Measurements from ENCODE around the gene ARHGAP26. TPM values are rescaled to one million over a fixed set of nuclear protein-coding genes. Genes with fewer than 3 reads are reported as not detected.

Gene ARHGAP26
- total and polyA plus RNA-seq, 2 of the 4 experiments (the other 2 are of a cell fraction): 0.54 to 0.56 TPM

- H3K4me3 ChIP-seq (ENCODE audit: insufficient read depth, low read depth, low read length): no peak overlapping the region
- BruUV-seq (replicated peaks): no TSS peak
- CTCF ChIA-PET: interaction anchor here (0.6 to 1.5 kb wide), 2 partner anchors 20 to 131 kb away, joined by 3 read pairs; no protein-coding TSS in a partner anchor
- peaks cover 0 to 8% of the 10 kb centered on the region in 2 experiments; a peak in 2 of 4 replicates for H3K79me1 ChIP-seq (ENCODE audit: low read depth in 1 of 2, low read length in 2 of 2)
- peak overlapping the region; percentile 28; the same call in 1 of the 2 replicates for H3K4me2 ChIP-seq (ENCODE audit: low read depth, low read length)
- no peak overlapping the region for H3K9ac ChIP-seq (ENCODE audit: low read depth, low read length)
- WGBS, 2 experiments (ENCODE audit: extremely low coverage in 2 of 2, insufficient read length in 1 of 2): 100% methylated on average over 1 of the region's 5 CpGs; no CpG with 5 or more reads in 1 of the 2 experiments
- H3K9me3 ChIP-seq (ENCODE audit: control insufficient read depth, insufficient read depth, low read length): no peaks in the 10 kb centered on the region
- peak overlapping the region; percentile 51 for H2AFZ ChIP-seq (replicated peaks; ENCODE audit: low read length, poor library complexity)
- H4K20me1 ChIP-seq (ENCODE audit: insufficient read depth, low read length): no peaks in the 10 kb centered on the region
- DNase-seq (peak; percentile 74), ATAC-seq (ENCODE audit: low read depth) (peak; percentile 15; the same call in 1 of the 2 replicates)
- intact Hi-C loops (cut with micrococcal nuclease): loop anchor here (5.0 kb wide), 2 partner anchors 33 to 133 kb away; no protein-coding TSS in a partner anchor
- POLR2A ChIA-PET (ENCODE audit: unreplicated experiment): no interaction called here
- peak overlapping the region; percentile 9 for H2BK5ac ChIP-seq (ENCODE audit: low read depth, low read length, poor library complexity, severe bottlenecking)
- no peaks in the 10 kb centered on the region for H3K36me3 ChIP-seq (ENCODE audit: control insufficient read depth, insufficient read depth, low read length)
- H2AK9ac ChIP-seq (replicated peaks; ENCODE audit: low read depth, low read length, poor library complexity): peak overlapping the region; percentile 31
- H4K91ac ChIP-seq (ENCODE audit: insufficient read depth, low read depth, low read length): peak overlapping the region; percentile 75
- H4K5ac ChIP-seq (ENCODE audit: low read depth, low read length): peak overlapping the region; percentile 57; the same call in 1 of the 2 replicates
- H3K18ac ChIP-seq (ENCODE audit: low read depth, low read length): peak overlapping the region; percentile 54
- H3K23ac ChIP-seq (ENCODE audit: low read depth, low read length): peak overlapping the region; percentile 21; the same call in 1 of the 2 replicates
- H2BK120ac ChIP-seq (ENCODE audit: low read depth, low read length): peak overlapping the region; percentile 45
- in situ Hi-C loops (cut with MboI; ENCODE audit: low sequenced_read_pairs): no loop called here
- peak overlapping the region; percentile 81 for H2AK5ac ChIP-seq (ENCODE audit: low read depth, low read length)
- peak overlapping the region; percentile 68 for H2BK20ac ChIP-seq (ENCODE audit: low read depth, low read length)
- peaks cover 32% of the 10 kb centered on the region for H3K4me1 ChIP-seq (ENCODE audit: control insufficient read depth, insufficient read depth, low read length)
- H3K4ac ChIP-seq (ENCODE audit: low read depth, low read length): peak overlapping the region; percentile 71
- peak overlapping the region; percentile 73 for H3K14ac ChIP-seq (replicated peaks; ENCODE audit: low read depth, low read length)
- H2BK15ac ChIP-seq (ENCODE audit: low read depth, low read length): peak overlapping the region; percentile 85
- no peaks in the 10 kb centered on the region for H3K27me3 ChIP-seq (ENCODE audit: control insufficient read depth, insufficient read depth, low read length)
- peaks cover 21% of the 10 kb centered on the region for H3K9me1 ChIP-seq (ENCODE audit: insufficient read depth, low read length)
- dilution Hi-C loops (cut with HindIII; ENCODE audit: low sequenced_read_pairs, unreplicated experiment): no loop called here
- H3K27ac ChIP-seq (ENCODE audit: insufficient read depth, low read length): peak overlapping the region; percentile 19; the same call in 1 of the 2 replicates
- H3K56ac ChIP-seq (ENCODE audit: extremely low read depth, insufficient read depth, low read length): no peak overlapping the region
- H4K8ac ChIP-seq (ENCODE audit: low read depth in 2 of 2, low read length in 2 of 2): peak overlapping the region in 1 of 2 experiments; percentile 76; a peak in 2 of 4 replicates
- no peak for TF ChIP-seq USF2 (IDR thresholded peaks at IDR 0.05; ENCODE audit: low read depth, low read length)
- TF ChIP-seq CHD1 (IDR thresholded peaks at IDR 0.05; ENCODE audit: low read depth, low read length): no peak
- TF ChIP-seq FOS (IDR thresholded peaks at IDR 0.05; ENCODE audit: low read depth, low read length): no peak
- TF ChIP-seq ELK1 (IDR thresholded peaks at IDR 0.05; ENCODE audit: borderline replicate concordance, low read depth, low read length): no peak
- no peak for TF ChIP-seq MAFK (IDR thresholded peaks at IDR 0.05; ENCODE audit: low read depth, low read length)
- TF ChIP-seq SMC3 (IDR thresholded peaks at IDR 0.05; ENCODE audit: low read depth, low read length): no peak
- TF ChIP-seq NFE2L2 (IDR thresholded peaks at IDR 0.05; ENCODE audit: low read depth, low read length): no peak
- TF ChIP-seq RCOR1 (IDR thresholded peaks at IDR 0.05; ENCODE audit: insufficient replicate concordance, low read length): no peak
- no peak for TF ChIP-seq MAZ (IDR thresholded peaks at IDR 0.05; ENCODE audit: borderline replicate concordance, low read depth, low read length)
- no peak for TF ChIP-seq RAD21 (IDR thresholded peaks at IDR 0.05; ENCODE audit: low read length)
- no peak for TF ChIP-seq RFX5 (IDR thresholded peaks at IDR 0.05; ENCODE audit: low read depth, low read length)
- TF ChIP-seq MXI1 (IDR thresholded peaks at IDR 0.05; ENCODE audit: borderline replicate concordance, low read depth, low read length): no peak
- no peak for TF ChIP-seq BHLHE40 (IDR thresholded peaks at IDR 0.05; ENCODE audit: low read depth, low read length)
- no peak for TF ChIP-seq CTCF (conservative IDR thresholded peaks at IDR 0.05; ENCODE audit: low read depth, low read length)
- TF ChIP-seq POLR2A (IDR thresholded peaks at IDR 0.05; ENCODE audit: low read depth, low read length): no peak
Measured at GRCh38 chr5:143239882-143240518, 469.8 kb downstream of the ARHGAP26 start.
